ENCODE data around the gene RORB.
"Not testable (repeated sequence)": the region's sequence is repeated elsewhere in the genome, so short reads cannot be mapped to it uniquely, and the experiment has no call there.

The RORB gene

DNA sequence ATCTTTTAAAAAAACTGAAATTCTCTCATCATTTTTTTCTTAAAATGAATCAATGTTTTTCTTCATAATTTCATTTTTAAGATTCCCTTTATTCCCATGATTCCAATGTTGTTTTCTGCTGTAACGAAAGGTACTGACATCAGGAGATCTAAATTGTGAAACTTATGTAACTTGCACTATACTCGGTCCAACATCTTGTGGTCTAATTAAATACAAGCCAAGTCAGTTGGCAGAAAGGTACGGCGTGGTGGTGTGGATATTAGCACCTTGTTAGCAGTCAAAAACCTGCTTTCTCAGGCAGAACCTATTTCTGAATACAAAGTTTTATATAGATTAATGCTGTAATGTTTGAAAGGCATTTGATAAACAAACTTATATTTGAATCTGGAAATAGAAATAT lies 20.1 kb downstream of the RORB start:
- DNase-seq, result no peak

DNA sequence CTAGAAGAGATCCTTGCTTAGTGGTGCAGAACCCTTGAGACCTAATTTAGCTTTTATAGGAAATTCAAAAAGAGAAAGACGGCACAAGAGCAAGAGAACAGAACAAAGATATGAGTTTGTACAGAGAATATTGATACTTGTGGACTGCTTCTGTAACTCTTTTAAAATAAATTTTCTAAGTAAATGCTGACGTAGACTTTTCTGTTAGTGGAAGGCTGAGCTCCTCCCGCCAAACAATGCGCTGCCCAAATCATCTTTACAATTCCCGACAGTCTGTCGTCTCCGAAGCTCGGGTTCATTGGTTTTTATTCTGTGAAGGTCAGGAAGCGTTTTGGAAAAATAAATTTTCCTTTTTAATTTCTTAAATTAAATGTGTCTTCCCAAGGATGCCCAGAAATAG lies 22.3 kb downstream of the RORB start:
- DNase-seq, result no peak

DNA sequence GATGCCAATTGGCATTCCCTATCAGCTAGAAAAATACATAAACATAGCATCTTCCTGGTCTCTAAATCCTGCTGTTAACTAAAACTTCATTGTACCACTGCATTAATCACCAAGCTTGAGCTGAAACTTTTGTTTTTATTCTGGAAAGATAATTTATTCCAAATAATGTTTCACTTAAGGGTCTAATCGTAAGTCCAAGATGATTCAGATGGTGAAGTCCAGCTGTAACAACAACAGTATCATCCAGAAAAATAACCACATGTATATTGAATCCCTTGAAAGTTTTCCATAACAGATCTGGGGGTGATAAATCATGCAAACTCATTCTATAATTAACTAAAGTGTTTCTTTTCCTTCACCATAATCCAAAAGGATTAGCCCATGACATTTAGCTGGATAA lies 23.9 kb downstream of the RORB start:
- no peak for DNase-seq

GRCh38 chr9:74524289-74524688 lies 27.2 kb downstream of the RORB start:
- DNase-seq, result no peak

- DNase-seq, result no peak
Measured at GRCh38 chr9:74526215-74526614, 29.1 kb downstream of the RORB start.

- DNase-seq, result no peak
Measured at GRCh38 chr9:74527718-74528117, 30.6 kb downstream of the RORB start.

GRCh38 chr9:74528207-74528606 lies 31.1 kb downstream of the RORB start:
- DNase-seq, result no peak

DNA sequence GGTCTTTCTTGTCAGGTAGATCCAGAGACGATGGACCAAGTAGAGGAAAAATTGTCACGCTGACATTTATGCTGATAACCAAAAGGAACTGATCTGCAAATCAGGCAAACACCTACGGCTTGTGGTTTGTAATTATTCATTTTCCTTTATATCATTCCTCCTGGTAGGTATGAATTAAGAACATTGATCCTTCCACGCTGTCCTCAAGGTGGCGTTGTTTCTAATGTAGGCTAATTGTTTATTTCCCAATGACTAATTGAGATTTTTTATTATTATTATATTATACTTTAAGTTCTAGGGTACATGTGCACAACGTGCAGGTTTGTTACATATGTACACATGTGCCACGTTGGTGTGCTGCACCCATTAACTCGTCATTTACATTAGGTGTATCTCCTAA lies 33.3 kb downstream of the RORB start:
- DNase-seq, result not testable (repeated sequence)

DNA sequence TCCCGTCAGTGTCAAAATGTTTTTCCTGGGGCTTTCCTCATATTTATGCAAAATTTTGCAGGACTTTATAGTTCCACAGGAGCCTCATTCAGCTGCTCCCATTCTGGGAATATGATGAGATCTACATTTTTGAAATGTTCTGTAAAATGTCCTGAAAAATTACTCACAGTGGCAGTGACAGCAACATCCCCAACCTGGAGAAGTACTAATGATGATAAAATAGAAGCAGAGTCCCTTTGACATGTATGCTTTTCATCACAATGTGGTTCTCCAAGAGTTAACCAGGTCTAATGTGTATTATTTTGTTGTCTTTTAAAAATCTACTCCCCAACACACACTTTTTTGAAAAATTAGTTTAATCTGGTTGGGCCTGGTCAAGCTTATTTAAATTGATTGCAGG lies 36.1 kb downstream of the RORB start:
- no peak for DNase-seq

- no peak for DNase-seq
Measured at GRCh38 chr9:74534841-74535240, 37.7 kb downstream of the RORB start.

DNA sequence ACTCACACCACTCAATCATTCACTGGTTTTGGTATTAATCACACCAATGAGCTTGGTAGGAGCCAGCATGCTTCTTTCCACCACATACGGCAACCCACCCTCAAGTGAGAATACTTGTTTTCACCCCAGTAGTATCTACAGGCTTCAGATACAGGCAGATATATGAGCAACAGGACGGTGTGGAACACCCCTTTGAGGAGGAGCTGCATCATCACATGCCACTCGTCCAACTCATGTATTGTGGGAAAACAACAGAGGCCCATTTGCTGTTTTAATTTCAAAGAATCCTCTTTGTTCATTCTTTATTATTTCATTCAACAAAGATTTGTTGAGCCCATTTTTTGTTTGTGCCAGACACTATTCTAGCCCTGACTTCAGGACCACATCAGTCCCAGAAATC lies 46.0 kb downstream of the RORB start:
- DNase-seq, result no peak

- no peak for DNase-seq
Measured at GRCh38 chr9:74551266-74551665, 54.1 kb downstream of the RORB start.

DNA sequence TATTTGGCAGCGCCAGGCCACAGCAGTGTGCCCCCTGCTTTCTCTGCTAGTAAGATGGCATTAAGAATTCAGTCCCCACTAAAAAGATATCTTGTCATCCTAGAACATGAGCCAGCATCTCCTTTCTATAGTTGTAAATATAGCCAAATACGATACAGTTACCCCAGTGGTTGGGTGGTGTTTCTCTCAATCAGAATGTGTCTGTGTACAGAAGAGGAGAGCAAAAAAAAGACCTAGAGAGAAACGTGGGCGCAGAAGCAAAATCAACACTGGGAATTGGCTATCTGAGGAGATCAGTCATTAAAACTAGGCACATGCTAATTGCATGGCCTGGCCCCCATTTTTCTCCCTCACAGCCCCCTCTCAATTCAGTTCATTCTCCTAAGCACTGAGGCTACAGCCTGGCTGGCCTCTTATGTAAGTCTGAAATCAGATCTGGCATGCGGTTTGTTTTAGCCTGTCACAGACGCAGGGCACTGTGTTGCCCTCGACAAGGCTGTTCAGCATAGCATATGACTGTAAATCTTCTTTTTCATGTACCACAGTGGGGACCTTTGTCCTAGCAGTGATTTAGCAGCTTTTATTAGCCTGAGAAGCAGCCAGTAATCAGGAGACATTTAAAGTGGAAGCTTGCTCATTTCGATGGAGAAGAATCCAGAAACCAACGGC lies 57.8 kb downstream of the RORB start:
- DNase-seq, result no peak

DNA sequence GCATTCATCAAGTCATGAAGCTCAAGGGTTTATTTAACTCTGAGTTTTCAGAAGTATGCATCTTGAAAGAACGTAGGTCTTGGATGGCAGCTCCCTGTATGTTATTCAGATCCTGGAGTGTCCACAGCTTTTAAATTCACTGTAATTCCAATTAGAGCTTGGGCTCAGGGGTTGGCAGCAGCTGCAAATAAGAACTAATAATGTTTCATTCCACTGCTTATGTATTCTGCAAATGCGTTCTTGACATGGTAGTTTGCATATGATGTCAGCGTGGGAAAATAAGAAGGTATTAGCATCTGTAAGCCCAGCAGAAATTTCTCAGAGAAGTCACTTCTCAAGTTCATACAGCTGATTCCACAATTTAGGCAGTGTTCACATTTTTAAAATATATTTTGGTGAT lies 58.4 kb downstream of the RORB start:
- no peak for DNase-seq

DNA sequence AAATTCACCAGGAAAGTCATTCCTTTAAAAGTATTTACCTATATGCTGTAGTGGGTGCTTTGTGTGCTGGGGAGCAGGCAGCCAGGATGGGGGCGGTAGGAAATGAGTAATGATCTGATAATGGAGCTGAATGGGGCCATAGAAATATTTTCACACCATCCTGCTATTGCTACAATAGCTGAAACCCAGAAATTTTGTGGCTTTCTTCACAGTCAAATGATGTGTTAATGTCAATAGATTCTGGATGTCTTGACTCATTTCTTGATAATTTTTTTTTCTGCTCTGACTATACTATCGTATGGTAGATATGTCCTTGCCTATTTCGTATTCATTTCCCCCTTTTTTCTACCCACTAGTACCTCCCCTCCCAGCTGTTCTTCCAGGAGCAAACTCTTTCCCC lies 59.5 kb downstream of the RORB start:
- no peak for DNase-seq

DNA sequence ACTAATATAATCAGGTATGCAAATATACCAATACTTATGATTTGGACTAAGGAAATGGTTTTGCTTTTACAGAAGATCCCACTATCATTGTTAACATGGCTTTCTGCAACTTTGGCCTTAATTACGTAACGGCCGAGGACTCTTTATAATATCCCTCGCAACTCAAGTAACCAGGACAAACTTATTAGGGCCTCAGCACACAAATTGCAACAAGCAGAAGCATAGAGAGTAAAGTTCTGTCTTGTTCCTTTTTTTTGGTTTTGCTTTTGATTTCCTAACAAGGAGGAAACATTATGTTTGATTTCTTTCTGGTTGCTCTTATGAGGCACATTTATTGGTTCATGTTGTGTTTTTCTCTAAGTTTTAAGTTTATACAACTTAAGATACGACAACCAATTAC lies 60.4 kb downstream of the RORB start:
- no peak for DNase-seq

DNA sequence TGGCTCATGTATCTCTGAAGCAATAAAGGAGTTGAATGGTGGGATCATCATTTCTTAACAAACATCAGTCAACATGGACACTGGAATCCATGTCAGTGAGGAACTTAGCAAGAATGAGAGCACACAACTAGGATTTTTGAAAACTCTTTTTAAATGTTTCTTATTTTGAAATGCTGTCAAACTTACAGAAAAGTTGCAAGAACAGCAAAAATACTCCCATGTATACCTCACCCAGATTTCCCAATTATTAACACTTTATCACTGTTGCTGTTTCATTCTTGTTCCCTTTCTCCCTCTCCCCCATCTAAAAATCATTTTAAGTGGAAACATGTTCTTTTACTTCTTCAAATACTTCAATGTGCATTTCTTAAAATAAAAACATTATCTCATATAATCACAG lies 65.5 kb downstream of the RORB start:
- no peak for DNase-seq

DNA sequence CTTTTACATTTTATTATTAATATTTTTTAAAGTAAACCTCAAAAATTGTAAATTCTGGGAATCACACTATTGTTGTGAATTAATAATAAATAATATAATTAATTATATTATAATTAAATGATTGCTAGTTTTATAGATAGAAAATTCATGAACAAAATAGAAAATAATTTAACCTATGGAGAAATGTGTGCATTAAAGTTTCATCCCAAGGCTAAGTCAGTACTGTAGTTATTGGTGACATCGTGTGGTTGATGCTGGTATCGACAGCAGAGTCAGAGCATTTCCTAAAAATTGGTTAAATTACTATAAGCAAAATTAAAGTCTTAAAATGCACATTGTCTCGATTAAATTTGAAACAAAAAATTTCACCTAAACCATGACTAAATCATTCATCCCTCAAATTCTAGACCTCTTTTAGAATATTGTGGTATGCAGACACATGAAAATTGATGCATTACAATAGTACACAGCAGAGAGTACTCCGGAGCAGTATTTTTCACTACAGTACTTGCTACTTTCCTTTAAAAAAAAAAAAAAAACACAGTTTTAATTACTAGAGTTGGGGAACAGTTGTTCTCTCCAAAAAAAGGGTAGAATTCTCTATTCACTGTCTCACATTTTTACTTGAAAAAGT lies 73.9 kb downstream of the RORB start:
- no peak for DNase-seq

DNA sequence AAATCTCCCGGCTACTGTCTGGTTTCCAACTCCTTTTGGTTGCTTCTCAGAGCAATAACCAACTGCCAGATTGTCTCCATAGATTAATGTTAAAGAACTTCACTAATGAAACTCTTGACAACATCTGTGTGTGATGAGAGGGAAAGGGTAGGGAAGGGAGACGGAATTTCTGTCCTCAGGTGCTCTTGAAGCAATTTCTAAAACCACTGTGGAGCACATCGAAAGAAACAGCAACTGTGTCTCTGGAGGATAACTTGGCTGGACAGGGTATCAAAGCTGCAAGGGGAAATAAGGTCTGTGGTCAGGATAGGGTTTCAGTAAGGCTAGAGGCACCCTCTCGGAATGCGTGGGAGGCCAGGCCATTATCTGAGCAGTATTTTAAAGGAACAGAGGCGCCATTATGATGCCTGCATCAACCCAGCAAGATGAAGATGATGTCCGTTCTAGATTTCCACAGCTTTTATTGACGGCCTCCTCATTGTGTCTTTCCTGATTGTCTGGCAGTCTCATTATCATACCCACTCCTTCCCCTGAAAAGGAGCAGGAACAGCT lies 76.6 kb downstream of the RORB start:
- no peak for DNase-seq

GRCh38 chr9:74576176-74576575 lies 79.0 kb downstream of the RORB start:
- no peak for DNase-seq

DNA sequence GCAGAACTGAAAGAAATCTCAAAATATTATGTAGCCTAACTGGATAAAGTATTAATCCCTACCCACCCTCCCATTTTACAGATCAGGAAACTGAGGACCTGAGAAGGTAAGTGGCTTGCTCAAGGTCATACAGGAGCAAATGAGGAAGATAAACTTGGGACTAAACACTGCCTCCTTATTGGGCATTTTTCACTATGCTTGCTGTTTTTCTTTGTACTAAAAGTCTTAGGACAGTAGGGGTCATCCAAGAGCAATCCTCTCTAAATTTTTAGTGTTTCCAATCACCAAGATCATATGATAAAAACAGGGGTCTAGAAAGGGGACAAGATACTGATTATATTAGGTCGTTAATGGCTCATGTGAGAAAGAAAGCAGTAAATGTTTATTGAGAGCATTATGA lies 80.8 kb downstream of the RORB start:
- no peak for DNase-seq

- no peak for DNase-seq
Measured at GRCh38 chr9:74589576-74589975, 92.4 kb downstream of the RORB start.

DNA sequence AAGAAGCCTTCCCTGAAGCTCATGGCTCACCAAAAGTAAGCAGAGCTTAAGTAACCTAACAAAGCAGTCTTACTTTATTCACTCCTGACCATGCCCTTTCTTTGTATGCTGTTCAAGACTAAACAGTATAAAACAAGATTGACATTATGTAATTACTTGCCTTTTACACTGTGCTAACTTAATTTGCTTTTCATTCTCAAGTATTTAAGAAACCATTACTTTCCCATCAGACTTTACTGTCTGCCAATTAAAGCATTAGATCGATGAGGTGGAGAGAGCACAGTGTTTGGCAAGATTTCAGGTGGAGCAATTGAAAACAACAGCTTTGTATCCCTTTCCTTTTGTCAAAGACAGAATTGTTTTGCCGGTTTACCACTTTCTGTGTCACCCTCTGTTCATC lies 98.2 kb downstream of the RORB start:
- DNase-seq, result no peak

DNA sequence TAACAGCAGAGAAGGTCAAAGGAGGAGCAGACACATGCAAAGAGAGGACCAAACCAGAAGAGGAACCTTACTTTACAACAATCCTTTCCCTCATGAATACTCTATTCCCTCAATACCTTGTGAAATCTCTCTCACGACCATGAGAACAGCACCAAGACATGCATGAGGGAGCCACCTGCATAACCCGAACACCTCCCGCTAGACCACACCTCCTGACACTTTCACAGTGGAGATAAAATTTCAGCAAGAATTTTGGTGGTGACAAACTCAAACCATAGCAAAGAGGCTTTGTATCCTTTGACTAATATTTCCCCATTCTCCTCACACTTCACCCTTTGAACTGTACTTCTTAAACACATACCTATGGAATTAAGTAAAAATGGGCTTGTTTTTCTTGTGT lies 101.7 kb downstream of the RORB start:
- no peak for DNase-seq
